Nephron progenitor cell (in vitro differentiated cells): ENCODE measurements around the gene ACOT9.
A peak's percentile ranks its signal among the peaks of the same experiment; 100 is the strongest.

Experiments
- DNase-seq: peaks from one replicate; pipeline ENCODE4 v3.0.0; 2021
- H3K27ac Mint-ChIP-seq: 2 replicates; pipeline ENCODE4 v1.8.0; 2021; ENCODE audit warnings: mild to moderate bottlenecking, moderate library complexity, mixed read lengths
- H3K27me3 Mint-ChIP-seq: 2 replicates; pipeline ENCODE4 v1.8.0; 2021; ENCODE audit warnings: mild to moderate bottlenecking, low read depth, mixed read lengths; ENCODE audit not compliant: poor library complexity
- H3K36me3 Mint-ChIP-seq: 2 replicates; pipeline ENCODE4 v1.8.0; 2021; ENCODE audit warnings: low read depth, mixed read lengths
- H3K4me1 Mint-ChIP-seq: 2 replicates; pipeline ENCODE4 v1.8.0; 2021; ENCODE audit warnings: mixed read lengths
- H3K4me3 Mint-ChIP-seq: 2 replicates; pipeline ENCODE4 v1.8.0; 2021; ENCODE audit warnings: mild to moderate bottlenecking, moderate library complexity, mixed read lengths
- H3K9me3 Mint-ChIP-seq: 2 replicates; pipeline ENCODE4 v1.8.0; 2021; ENCODE audit warnings: mild to moderate bottlenecking, moderate library complexity, mixed read lengths
- CTCF ChIP-seq: fragments of 200-600 bp; sonication (generic); IDR thresholded peaks from 2 replicates; pipeline ENCODE4 v1.5.0; 2021; ENCODE audit warnings: antibody characterized with exemption

The ACOT9 gene

GRCh38 chrX:23770142-23770541 lies 27.1 kb upstream of the ACOT9 start:
- Mint-ChIP-seq H3K4me3 (no peak overlapping the region), H3K9me3 (peaks cover 4% of the 10 kb centered on the region), H3K4me1 (peaks cover 26% of the 10 kb centered on the region), H3K36me3 (no peaks in the 10 kb centered on the region), H3K27me3 (peaks cover 2% of the 10 kb centered on the region), H3K27ac (no peak overlapping the region)
- no peak for DNase-seq
- TF ChIP-seq CTCF: no peak

GRCh38 chrX:23766650-23767551 lies 23.8 kb upstream of the ACOT9 start:
- peak; percentile 17 for DNase-seq
- TF ChIP-seq CTCF: no peak
- peaks cover 17% of the 10 kb centered on the region for H3K4me1 Mint-ChIP-seq
- no peak overlapping the region for H3K4me3 Mint-ChIP-seq
- H3K27me3 Mint-ChIP-seq: no peaks in the 10 kb centered on the region
- H3K36me3 Mint-ChIP-seq: no peaks in the 10 kb centered on the region
- no peak overlapping the region for H3K27ac Mint-ChIP-seq
- peaks cover 6% of the 10 kb centered on the region for H3K9me3 Mint-ChIP-seq

GRCh38 chrX:23765868-23766267 lies 22.8 kb upstream of the ACOT9 start:
- Mint-ChIP-seq H3K27ac (no peak overlapping the region), H3K27me3 (no peaks in the 10 kb centered on the region), H3K36me3 (no peaks in the 10 kb centered on the region), H3K4me1 (peaks cover 15% of the 10 kb centered on the region), H3K9me3 (peaks cover 6% of the 10 kb centered on the region), H3K4me3 (no peak overlapping the region)
- TF ChIP-seq CTCF: no peak
- DNase-seq: no peak

- Mint-ChIP-seq H3K4me3 (no peak overlapping the region), H3K4me1 (peaks cover 12% of the 10 kb centered on the region), H3K9me3 (peaks cover 6% of the 10 kb centered on the region), H3K27me3 (no peaks in the 10 kb centered on the region), H3K27ac (peak overlapping the region; percentile 29), H3K36me3 (no peaks in the 10 kb centered on the region)
- DNase-seq: no peak
- TF ChIP-seq CTCF: no peak
Observed at GRCh38 chrX:23765449-23765848, 22.4 kb upstream of the ACOT9 start.

GRCh38 chrX:23764188-23764984 lies 21.3 kb upstream of the ACOT9 start:
- H3K4me3 Mint-ChIP-seq: no peak overlapping the region
- peaks cover 5% of the 10 kb centered on the region for H3K4me1 Mint-ChIP-seq
- no peaks in the 10 kb centered on the region for H3K36me3 Mint-ChIP-seq
- no peak for TF ChIP-seq CTCF
- peaks cover 6% of the 10 kb centered on the region for H3K9me3 Mint-ChIP-seq
- no peak overlapping the region for H3K27ac Mint-ChIP-seq
- no peaks in the 10 kb centered on the region for H3K27me3 Mint-ChIP-seq
- no peak for DNase-seq
